HG03457 (cell line): ENCODE data around the gene ARHGEF28.

Experiments
- ATAC-seq: cut with Tn5 transposase; IDR thresholded peaks from one replicate; pipeline ENCODE4 v1.9.1; 2021; ENCODE audit warnings: moderate number of reproducible peaks; ENCODE audit not compliant: unreplicated experiment

Gene ARHGEF28

GRCh38 chr5:73895471-73895870 is 269.5 kb downstream of the ARHGEF28 start:
- no peak for ATAC-seq

GRCh38 chr5:73896097-73896496 is 270.1 kb downstream of the ARHGEF28 start:
- no peak for ATAC-seq

GRCh38 chr5:73896668-73897067 is 270.7 kb downstream of the ARHGEF28 start:
- ATAC-seq: no peak

GRCh38 chr5:73897893-73898292 is 271.9 kb downstream of the ARHGEF28 start:
- ATAC-seq: no peak

GRCh38 chr5:73899055-73899454 is 273.1 kb downstream of the ARHGEF28 start:
- ATAC-seq: peak; percentile 56

- ATAC-seq: no peak
Measured at GRCh38 chr5:73899916-73900315, 273.9 kb downstream of the ARHGEF28 start.

GRCh38 chr5:73900566-73900965 is 274.6 kb downstream of the ARHGEF28 start:
- no peak for ATAC-seq

GRCh38 chr5:73901043-73901442 is 275.0 kb downstream of the ARHGEF28 start:
- ATAC-seq: no peak

- ATAC-seq: no peak
Measured at GRCh38 chr5:73901455-73901854, 275.5 kb downstream of the ARHGEF28 start.

- no peak for ATAC-seq
Measured at GRCh38 chr5:73902327-73903051, 276.5 kb downstream of the ARHGEF28 start.

- ATAC-seq: no peak
Measured at GRCh38 chr5:73903169-73903568, 277.2 kb downstream of the ARHGEF28 start.

- ATAC-seq: no peak
Measured at GRCh38 chr5:73906277-73906676, 280.3 kb downstream of the ARHGEF28 start.

- no peak for ATAC-seq
Measured at GRCh38 chr5:73907164-73907563, 281.2 kb downstream of the ARHGEF28 start.

GRCh38 chr5:73908395-73908794 is 282.4 kb downstream of the ARHGEF28 start:
- no peak for ATAC-seq

GRCh38 chr5:73908846-73909245 is 282.9 kb downstream of the ARHGEF28 start:
- no peak for ATAC-seq

- ATAC-seq: no peak
Measured at GRCh38 chr5:73909474-73909873, 283.5 kb downstream of the ARHGEF28 start.

GRCh38 chr5:73911761-73912393 is 285.9 kb downstream of the ARHGEF28 start:
- ATAC-seq: no peak

GRCh38 chr5:73912821-73913271 is 286.9 kb downstream of the ARHGEF28 start:
- ATAC-seq: no peak

GRCh38 chr5:73913971-73914370 is 288.0 kb downstream of the ARHGEF28 start:
- no peak for ATAC-seq

GRCh38 chr5:73915345-73915744 is 289.3 kb downstream of the ARHGEF28 start:
- no peak for ATAC-seq

GRCh38 chr5:73917433-73917832 is 291.4 kb downstream of the ARHGEF28 start:
- ATAC-seq: no peak

- no peak for ATAC-seq
Measured at GRCh38 chr5:73917891-73918290, 291.9 kb downstream of the ARHGEF28 start.
